ENCODE data around the gene SHC1.
A peak's percentile ranks its signal among the peaks of the same experiment; 100 is the strongest.

SHC1 gene

GRCh38 chr1:154940651-154941194, 29.8 kb downstream of the SHC1 start:
- DNase-seq (ENCODE audit: insufficient read length, low spot score) (no peak), FAIRE-seq (no peak)

- DNase-seq (ENCODE audit: insufficient read length, low spot score) (no peak), FAIRE-seq (no peak)
Observed at GRCh38 chr1:154940213-154940560, 30.4 kb downstream of the SHC1 start.

- DNase-seq (ENCODE audit: insufficient read length, low spot score) (no peak), FAIRE-seq (no peak)
Observed at GRCh38 chr1:154938604-154939399, 31.7 kb downstream of the SHC1 start.

- DNase-seq (ENCODE audit: insufficient read length, low spot score) (no peak), FAIRE-seq (no peak)
Observed at GRCh38 chr1:154937988-154938386, 32.6 kb downstream of the SHC1 start.

GRCh38 chr1:154937085-154937987, 33.2 kb downstream of the SHC1 start:
- FAIRE-seq, result no peak

GRCh38 chr1:154936555-154937084, 33.9 kb downstream of the SHC1 start, which contains the start of gene PMVK:
Gene PMVK, minus strand, starts transcription at chr1:154936719. Its CDS starts 34 bp downstream, at chr1:154936685.
- no peak for FAIRE-seq
- peak; percentile 91 for DNase-seq (ENCODE audit: insufficient read length, low spot score)

More at GRCh38 chr1:154937085-154937987, 33.2 kb downstream of the SHC1 start:
- peak; percentile 85 for DNase-seq (ENCODE audit: insufficient read length, low spot score)

- DNase-seq (ENCODE audit: insufficient read length, low spot score) (no peak), FAIRE-seq (no peak)
Observed at GRCh38 chr1:154935749-154936554, 34.6 kb downstream of the SHC1 start.

- FAIRE-seq, result no peak
- DNase-seq (ENCODE audit: insufficient read length, low spot score), result no peak
Observed at GRCh38 chr1:154934358-154934948, 36.1 kb downstream of the SHC1 start.

- FAIRE-seq, result no peak
- no peak for DNase-seq (ENCODE audit: insufficient read length, low spot score)
Observed at GRCh38 chr1:154931940-154932487, 38.5 kb downstream of the SHC1 start.

GRCh38 chr1:154926201-154926600, 44.3 kb downstream of the SHC1 start:
- DNase-seq (ENCODE audit: insufficient read length, low spot score) (no peak), FAIRE-seq (no peak)

GRCh38 chr1:154925335-154926170, 45.0 kb downstream of the SHC1 start:
- FAIRE-seq, result no peak
- DNase-seq (ENCODE audit: insufficient read length, low spot score), result no peak

- no peak for DNase-seq (ENCODE audit: insufficient read length, low spot score)
- FAIRE-seq, result no peak
Observed at GRCh38 chr1:154923695-154924094, 46.9 kb downstream of the SHC1 start.

- FAIRE-seq, result no peak
- no peak for DNase-seq (ENCODE audit: insufficient read length, low spot score)
Observed at GRCh38 chr1:154913273-154913672, 57.3 kb downstream of the SHC1 start.

- no peak for FAIRE-seq
- DNase-seq (ENCODE audit: insufficient read length, low spot score), result no peak
Observed at GRCh38 chr1:154912755-154913154, 57.8 kb downstream of the SHC1 start.

Measured in HTR-8/SVneo (cell line).